Fibroblast of mammary gland (primary cell): Measurements from ENCODE around the gene SORCS2.

Experiments used
- DNase-seq: peaks from one replicate; pipeline ENCODE4 v3.0.0-alpha.2; 2010; ENCODE audit warnings: low read depth
- H3K4me3 ChIP-seq: 2 replicates; pipeline ENCODE4 v1.5.1; 2011; ENCODE audit warnings: low read depth, mild to moderate bottlenecking, low read length, moderate library complexity; ENCODE audit not compliant: control insufficient read depth
- CTCF ChIP-seq: conservative IDR thresholded peaks from 2 replicates; pipeline ENCODE4 v1.5.1; 2011; ENCODE audit warnings: low read depth, low read length, inconsistent platforms; ENCODE audit not compliant: control insufficient read depth, insufficient read depth

SORCS2 gene

GRCh38 chr4:7172508-7172907, 19.8 kb upstream of the SORCS2 start:
- TF ChIP-seq CTCF = no peak
- no peak for DNase-seq
- H3K4me3 ChIP-seq = no peak overlapping the region

GRCh38 chr4:7172946-7173345, 19.4 kb upstream of the SORCS2 start:
- DNase-seq = no peak
- TF ChIP-seq CTCF = no peak
- H3K4me3 ChIP-seq = no peak overlapping the region

GRCh38 chr4:7173841-7174449, 18.4 kb upstream of the SORCS2 start:
- DNase-seq = no peak
- no peak overlapping the region for H3K4me3 ChIP-seq
- TF ChIP-seq CTCF = no peak

- no peak for TF ChIP-seq CTCF
- H3K4me3 ChIP-seq = no peak overlapping the region
Observed at GRCh38 chr4:7179158-7179557, 13.2 kb upstream of the SORCS2 start.

GRCh38 chr4:7180938-7181337, 11.4 kb upstream of the SORCS2 start:
- no peak overlapping the region for H3K4me3 ChIP-seq
- TF ChIP-seq CTCF = no peak
- no peak for DNase-seq

More at GRCh38 chr4:7179158-7179557, 13.2 kb upstream of the SORCS2 start:
- DNase-seq = no peak

GRCh38 chr4:7182616-7183015, 9.7 kb upstream of the SORCS2 start:
- H3K4me3 ChIP-seq = no peak overlapping the region
- no peak for DNase-seq
- no peak for TF ChIP-seq CTCF

- H3K4me3 ChIP-seq = no peak overlapping the region
- DNase-seq = no peak
- TF ChIP-seq CTCF = no peak
Observed at GRCh38 chr4:7183161-7183560, 9.2 kb upstream of the SORCS2 start.
